Left renal pelvis (tissue), 4 donors: Measurements from ENCODE around the gene LRRC56. TPM values are rescaled to one million over a fixed set of nuclear protein-coding genes. Genes with fewer than 3 reads are reported as not detected.

Experiments used
- DNase-seq, 4 donors: peaks; one replicate each; pipeline ENCODE4 v3.0.0-alpha.2; 2013; ENCODE audit warnings: low read depth in 4 of 4, low spot score in 3 of 4
- polyA plus RNA-seq, 4 donors: library from polyadenylated mRNA; unstranded; fragments of 120-200 nt; gene quantifications; one replicate each; pipeline ENCODE4 v1.2.1, GENCODE V29; 2013; ENCODE audit not compliant: insufficient read length in 4 of 4

LRRC56 gene
- polyA plus RNA-seq, 4 donors, result 1.4 to 6.6 (median 3.2) TPM

DNA sequence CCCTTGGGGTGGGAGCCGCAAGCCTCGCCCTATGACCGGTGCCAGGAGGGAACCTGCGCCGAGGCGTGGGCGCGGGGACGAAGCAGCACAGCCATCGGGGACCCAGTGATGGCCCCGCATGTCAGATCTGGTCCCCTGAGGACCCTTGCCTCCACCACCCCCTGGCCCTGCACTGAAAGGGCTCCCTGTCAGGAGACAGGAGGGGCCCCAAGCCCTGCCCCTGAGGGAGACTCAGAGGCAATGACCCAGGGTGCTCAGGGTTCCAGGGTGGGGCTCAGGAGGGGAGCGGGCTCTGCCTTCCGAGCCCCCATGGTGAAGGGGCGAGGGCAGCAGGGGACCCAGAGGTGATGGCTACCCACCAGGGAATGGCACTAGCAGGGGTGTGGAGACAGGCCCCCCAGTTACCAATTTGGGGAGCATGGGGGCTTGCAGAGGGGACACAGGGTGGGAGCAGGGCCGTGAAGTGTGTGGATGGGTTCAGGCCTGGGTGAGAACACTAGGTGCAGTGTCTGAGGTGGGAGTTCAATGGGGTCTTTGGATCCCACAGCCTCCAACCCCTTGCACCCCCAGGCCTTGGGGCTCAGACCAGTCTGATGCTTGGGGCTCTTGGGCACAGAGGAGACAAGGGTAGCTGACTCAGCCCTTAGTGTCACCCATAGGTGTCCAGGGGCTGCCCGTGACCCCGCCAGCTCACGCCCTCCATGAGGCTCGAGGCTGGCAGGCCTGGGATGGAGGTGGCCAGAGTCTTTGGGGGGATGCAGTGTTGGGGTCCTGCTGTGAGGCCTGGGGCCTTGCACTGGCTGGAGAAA, 499 bp downstream of the LRRC56 start:
- no peak for DNase-seq

- DNase-seq, result no peak
These were observed 1.2 kb downstream of the LRRC56 start for GRCh38 chr11:538431-539051.

DNA sequence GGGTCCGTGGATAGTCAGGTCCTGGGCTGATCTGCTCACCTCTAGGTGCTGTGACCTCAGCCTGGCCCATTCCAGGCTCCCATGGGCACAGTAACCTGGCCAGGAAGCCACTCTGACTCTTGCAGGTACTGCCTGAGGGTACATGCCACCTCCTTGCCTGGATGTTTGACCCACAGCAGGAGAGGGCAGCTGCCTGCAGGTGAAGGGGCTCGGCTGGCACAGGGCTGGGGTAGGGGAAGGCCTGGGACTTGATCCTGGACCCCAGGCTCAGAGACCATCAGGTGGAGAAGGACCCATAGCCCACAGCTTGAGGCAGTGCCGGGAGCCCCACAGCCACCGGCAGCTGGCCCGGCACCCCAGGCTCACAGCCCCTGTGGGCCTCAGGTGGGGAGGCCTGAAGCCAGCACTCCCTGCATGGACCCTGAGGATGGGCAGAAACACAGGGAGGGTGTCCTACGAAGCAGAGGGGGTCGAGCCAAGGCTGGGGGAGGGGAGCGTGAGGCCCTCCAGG, 2.7 kb downstream of the LRRC56 start:
- DNase-seq, result no peak

GRCh38 chr11:540583-541432, 3.5 kb downstream of the LRRC56 start:
- DNase-seq, result no peak

DNA sequence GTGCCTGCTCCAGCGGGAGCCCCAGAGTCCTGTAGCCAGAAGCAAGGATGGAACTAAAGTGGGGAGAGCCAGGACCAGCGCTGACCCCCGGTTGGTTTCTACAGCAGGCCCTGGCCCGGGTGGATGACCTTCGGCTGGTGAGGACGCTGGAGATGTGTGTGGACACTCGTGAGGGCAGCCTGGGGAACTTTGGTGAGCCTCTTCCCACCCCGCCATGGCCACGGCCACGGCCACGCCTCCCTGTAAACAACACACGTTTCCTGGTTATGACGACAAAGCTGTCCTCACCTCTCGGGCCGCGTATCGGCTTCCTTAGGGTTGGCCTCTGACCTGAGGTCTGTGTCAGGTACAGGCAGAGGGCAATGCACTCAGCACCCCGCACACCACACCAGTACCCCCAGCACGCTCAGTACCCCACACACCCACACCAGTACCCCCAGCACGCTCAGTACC, 4.1 kb downstream of the LRRC56 start:
- no peak for DNase-seq

- no peak for DNase-seq
These were observed 7.5 kb downstream of the LRRC56 start for GRCh38 chr11:544817-545166.

DNA sequence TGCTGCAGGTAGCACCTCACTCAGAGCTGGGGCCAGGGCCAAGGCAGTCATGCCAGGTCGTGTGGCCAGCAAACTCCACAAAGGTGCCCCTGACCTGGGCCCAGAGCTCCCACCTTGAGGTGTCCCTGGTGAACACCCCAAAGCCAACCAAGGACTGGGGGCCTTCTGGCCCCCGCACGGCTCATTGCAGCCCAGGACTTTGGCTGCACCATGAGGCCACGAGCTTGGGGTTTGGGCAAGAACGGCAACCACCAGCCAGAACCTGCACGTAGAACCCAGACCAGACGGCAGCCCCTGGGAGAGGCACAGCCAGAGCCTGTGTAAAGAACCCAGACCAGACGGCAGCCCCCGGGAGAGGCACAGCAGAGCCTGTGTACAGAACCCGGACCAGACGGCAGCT, 7.8 kb downstream of the LRRC56 start:
- DNase-seq, result no peak

- DNase-seq, result no peak
These were observed 11.6 kb downstream of the LRRC56 start for GRCh38 chr11:548700-549603.

- DNase-seq, result no peak
These were observed 12.9 kb downstream of the LRRC56 start for GRCh38 chr11:550021-550745.

- DNase-seq, result no peak
These were observed 13.4 kb downstream of the LRRC56 start for GRCh38 chr11:550746-551085.

DNA sequence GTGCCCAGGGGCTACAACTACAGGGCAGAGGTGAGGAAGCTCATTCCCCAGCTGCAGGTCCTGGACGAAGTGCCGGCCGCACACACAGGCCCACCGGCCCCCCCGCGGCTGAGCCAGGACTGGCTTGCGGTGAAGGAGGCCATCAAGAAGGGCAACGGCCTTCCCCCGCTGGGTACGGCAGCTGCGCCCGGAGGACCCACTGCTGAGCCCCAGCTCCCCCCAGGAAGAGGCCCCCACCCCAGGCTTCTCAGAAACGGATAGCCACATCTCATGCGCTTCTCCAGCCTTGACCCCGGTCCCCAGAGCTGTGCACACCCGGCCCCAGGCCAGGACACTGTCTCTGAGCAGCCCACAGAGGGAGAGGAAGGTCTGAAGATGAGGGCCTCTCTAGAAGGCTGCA, 13.8 kb downstream of the LRRC56 start:
- no peak for DNase-seq

GRCh38 chr11:551596-551995, 14.3 kb downstream of the LRRC56 start:
- DNase-seq, result no peak

DNA sequence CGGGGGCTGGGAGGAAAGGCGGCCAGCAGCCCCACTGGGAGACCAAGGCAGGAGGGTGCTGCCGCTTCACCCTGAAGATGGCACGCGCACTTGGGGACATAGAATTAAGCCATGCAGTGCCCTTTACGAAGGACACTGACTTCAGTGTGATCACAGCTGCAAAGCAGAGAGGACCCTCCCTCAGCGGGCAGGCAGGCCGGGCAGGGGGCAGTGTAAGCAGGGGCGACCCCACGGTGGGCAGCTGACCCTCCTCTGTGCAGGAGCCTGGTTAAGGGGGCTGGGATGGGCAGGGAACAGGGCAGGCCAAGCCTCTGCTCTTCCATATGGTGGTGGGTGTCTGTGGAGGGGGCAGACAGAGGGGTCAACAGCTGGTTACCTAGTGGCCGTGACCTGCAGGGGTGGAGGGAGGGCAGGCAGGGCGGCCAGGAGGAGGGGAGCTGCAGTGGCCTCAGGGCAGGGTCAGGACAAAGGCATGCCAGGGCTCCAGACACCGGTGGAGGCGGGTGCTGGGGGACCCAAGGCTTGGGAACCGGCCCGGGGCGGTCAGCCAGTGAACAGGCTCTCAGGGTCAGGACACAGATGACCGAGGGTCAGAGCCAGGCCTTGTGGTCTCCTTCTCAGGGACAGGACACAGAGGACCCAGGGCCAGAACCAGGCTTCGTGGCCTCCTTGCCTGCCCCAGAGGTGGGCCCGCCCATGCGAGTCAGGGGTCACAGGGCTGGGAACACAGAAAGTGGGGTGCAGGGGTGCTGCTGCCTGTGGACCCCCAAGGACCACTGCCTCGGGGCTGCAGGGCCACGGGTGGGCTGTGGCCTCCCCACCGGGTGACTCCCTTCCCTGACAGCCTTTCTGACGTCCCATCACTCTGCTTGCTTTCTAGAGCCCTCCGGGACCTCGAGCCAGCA, 16.0 kb downstream of the LRRC56 start:
- no peak for DNase-seq

DNA sequence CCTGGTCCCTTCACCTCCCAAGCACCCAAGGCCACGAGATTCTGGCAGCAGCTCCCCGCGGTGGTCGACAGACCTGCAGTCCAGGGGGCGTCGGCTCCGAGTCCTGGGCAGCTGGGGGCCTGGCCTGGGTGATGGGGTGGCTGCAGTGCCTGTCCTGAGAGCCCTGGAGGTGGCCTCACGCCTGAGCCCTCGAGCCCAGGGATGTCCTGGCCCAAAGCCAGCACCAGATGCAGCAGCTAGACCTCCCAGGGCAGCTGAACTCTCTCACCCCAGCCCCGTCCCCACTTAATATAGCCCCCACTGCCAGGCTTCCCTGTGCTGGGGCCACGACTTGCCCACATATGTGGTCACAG, 16.6 kb downstream of the LRRC56 start:
- DNase-seq, result no peak

GRCh38 chr11:554428-555226, 17.3 kb downstream of the LRRC56 start:
- DNase-seq, result no peak

- DNase-seq, result no peak
These were observed 18.0 kb downstream of the LRRC56 start for GRCh38 chr11:555227-555779.

DNA sequence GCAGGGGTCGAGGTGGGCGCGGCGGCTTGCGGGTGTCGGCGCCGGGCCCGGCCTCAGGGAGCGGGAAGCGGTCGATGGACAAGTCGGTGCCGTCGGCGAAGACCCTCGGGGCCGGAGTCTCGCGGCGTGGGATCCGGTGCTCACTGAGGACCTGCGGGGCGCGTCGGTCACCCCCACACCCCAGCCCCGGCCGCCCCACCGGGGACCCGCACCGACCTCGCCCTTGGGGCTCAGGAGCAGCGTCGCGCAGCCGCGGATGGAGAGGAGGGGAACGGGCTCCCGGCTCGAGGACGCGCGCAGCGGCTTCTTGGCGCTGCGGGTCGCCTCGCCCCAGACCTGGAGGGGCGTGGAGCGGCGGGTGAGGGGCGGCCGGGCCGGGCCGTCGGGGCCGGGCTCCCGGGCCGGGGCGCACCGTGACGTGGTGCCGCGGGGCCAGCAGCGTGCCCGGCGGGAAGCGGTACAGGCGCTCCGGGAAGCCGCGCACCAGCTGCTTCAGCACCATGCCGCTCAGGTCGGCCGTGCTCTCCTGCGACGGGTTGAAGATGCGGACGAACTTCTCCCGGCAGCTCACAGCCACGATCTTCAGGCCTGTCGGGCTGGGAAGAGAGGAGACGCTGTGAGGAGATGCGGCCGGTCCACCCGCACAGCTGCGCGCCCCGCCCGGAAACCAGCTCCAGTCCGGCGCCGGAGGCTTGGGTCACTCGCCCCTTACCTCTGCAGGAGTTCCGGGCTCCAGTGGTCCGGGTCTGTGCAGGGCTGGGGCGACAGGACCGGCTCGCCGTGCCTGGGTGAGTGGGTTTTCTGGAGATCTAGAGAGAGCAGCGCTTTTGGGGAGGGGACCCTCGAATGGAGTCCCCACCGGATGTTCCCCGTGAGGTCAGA, 18.7 kb downstream of the LRRC56 start:
- DNase-seq, result no peak
